HG03469 (cell line): ENCODE data around the gene HDAC10.
"Not testable (repeated sequence)": the region's sequence is repeated elsewhere in the genome, so short reads cannot be mapped to it uniquely, and the experiment has no call there.

Source experiments
- ATAC-seq: cut with Tn5 transposase; IDR thresholded peaks from one replicate; pipeline ENCODE4 v1.9.1; 2021; ENCODE audit warnings: mild to moderate bottlenecking, moderate library complexity, moderate number of reproducible peaks; ENCODE audit not compliant: unreplicated experiment

The HDAC10 gene

GRCh38 chr22:50205781-50206569 lies 45.1 kb downstream of the HDAC10 start:
- no peak for ATAC-seq

- not testable (repeated sequence) for ATAC-seq
Observed at GRCh38 chr22:50204998-50205397, 46.1 kb downstream of the HDAC10 start.

- ATAC-seq = no peak
Observed at GRCh38 chr22:50204571-50204970, 46.5 kb downstream of the HDAC10 start.

GRCh38 chr22:50203288-50203687 lies 47.8 kb downstream of the HDAC10 start:
- ATAC-seq = no peak

GRCh38 chr22:50202130-50202666 lies 48.9 kb downstream of the HDAC10 start:
- no peak for ATAC-seq

GRCh38 chr22:50201191-50202129 lies 49.6 kb downstream of the HDAC10 start:
- ATAC-seq = no peak

GRCh38 chr22:50200461-50201190 lies 50.4 kb downstream of the HDAC10 start, which contains the start of gene SELENOO:
TSS of gene SELENOO (plus strand) at chr22:50201011. CDS start at chr22:50201037, 26 bp downstream.
- ATAC-seq = no peak

GRCh38 chr22:50199829-50200460 lies 51.1 kb downstream of the HDAC10 start:
- ATAC-seq = no peak

- ATAC-seq = no peak
Observed at GRCh38 chr22:50199251-50199721, 51.8 kb downstream of the HDAC10 start.

- ATAC-seq = no peak
Observed at GRCh38 chr22:50198624-50199017, 52.4 kb downstream of the HDAC10 start.

- ATAC-seq = no peak
Observed at GRCh38 chr22:50197856-50198623, 53.0 kb downstream of the HDAC10 start.

- no peak for ATAC-seq
Observed at GRCh38 chr22:50197000-50197800, 53.9 kb downstream of the HDAC10 start.

GRCh38 chr22:50196256-50196655 lies 54.8 kb downstream of the HDAC10 start:
- no peak for ATAC-seq
